Tibial artery (tissue), 4 donors: ENCODE results near the gene SH3BGRL2.

Source experiments
- DNase-seq, 2 donors: peaks; one replicate each; pipeline ENCODE4 v3.0.0-alpha.2; 2019
- H3K27ac ChIP-seq, 2 donors: fragments of 200-600 bp; sonication (generic) in 1 of 2; 1 replicate in 1 of 2; 2 replicates in 1 of 2; pipeline ENCODE4 v1.5.1; 2018 to 2019; ENCODE audit warnings: mild to moderate bottlenecking in 1 of 2
- H3K27me3 ChIP-seq, 2 donors: fragments of 200-600 bp; sonication (generic) in 1 of 2; one replicate each; pipeline versions ENCODE4 v1.5.1 to v1.6.0; 2016 to 2019
- H3K36me3 ChIP-seq, 3 donors: fragments of 200-600 bp; sonication (generic) in 2 of 3; one replicate each; pipeline ENCODE4 v1.5.1; 2016 to 2019; ENCODE audit warnings: mild to moderate bottlenecking in 2 of 3
- H3K4me1 ChIP-seq, 4 donors: fragments of 200-600 bp; sonication (generic) in 2 of 4; 1 replicate in 3 of 4; 2 replicates in 1 of 4; pipeline ENCODE4 v1.5.1; 2016 to 2019
- H3K4me3 ChIP-seq, 2 donors: fragments of 200-600 bp; sonication (generic) in 1 of 2; 1 replicate in 1 of 2; 2 replicates in 1 of 2; pipeline ENCODE4 v1.5.1; 2018 to 2019; ENCODE audit warnings: mild to moderate bottlenecking in 2 of 2
- H3K9me3 ChIP-seq, 3 donors: fragments of 200-600 bp; sonication (generic) in 1 of 3; one replicate each; pipeline ENCODE4 v1.5.1; 2016 to 2019
- CTCF ChIP-seq, 2 experiments: fragments of 200-600 bp in 1 of 2; fragments of 450-650 bp in 1 of 2; IDR thresholded peaks; one replicate each; pipeline ENCODE4 v1.5.1; 2017 to 2019; ENCODE audit warnings: antibody characterized with exemption in 2 of 2, mild to moderate bottlenecking in 1 of 2, moderate library complexity in 1 of 2
- intact Hi-C: fragments of 100-400 bp; cut with DNase I; formaldehyde crosslinking; loops from one replicate; pipeline ENCODE4 v1.15.0; 2023; ENCODE audit warnings: low total_unique reads

The SH3BGRL2 gene

GRCh38 chr6:79710127-79710526 is 79.0 kb downstream of the SH3BGRL2 start:
- intact Hi-C loops: loop anchor here (10.0 kb wide), 1 partner anchor 135 kb away; no protein-coding TSS in a partner anchor

GRCh38 chr6:79711167-79711566 is 80.0 kb downstream of the SH3BGRL2 start:
- no peak for DNase-seq
- Histone ChIP-seq H3K9me3 (no peaks in the 10 kb centered on the region), H3K27ac (no peak overlapping the region), H3K36me3 (no peaks in the 10 kb centered on the region), H3K4me3 (no peak overlapping the region), H3K27me3 (no peaks in the 10 kb centered on the region), H3K4me1 (no peaks in the 10 kb centered on the region)
- TF ChIP-seq CTCF (IDR thresholded peaks at IDR 0.05): no peak
- intact Hi-C loops: loop anchor here (10.0 kb wide), 1 partner anchor 136 kb away; no protein-coding TSS in a partner anchor

More at GRCh38 chr6:79710127-79710526, 79.0 kb downstream of the SH3BGRL2 start:
- Histone ChIP-seq H3K4me3 (no peak overlapping the region), H3K9me3 (no peaks in the 10 kb centered on the region), H3K36me3 (no peaks in the 10 kb centered on the region), H3K27me3 (no peaks in the 10 kb centered on the region), H3K27ac (no peak overlapping the region), H3K4me1 (peaks cover 0 to 5% (median 0%) of the 10 kb centered on the region in 4 donors)
- DNase-seq: no peak
- TF ChIP-seq CTCF (IDR thresholded peaks at IDR 0.05): no peak

- Histone ChIP-seq H3K9me3 (no peaks in the 10 kb centered on the region), H3K27me3 (no peaks in the 10 kb centered on the region), H3K4me1 (no peaks in the 10 kb centered on the region), H3K4me3 (no peak overlapping the region), H3K27ac (no peak overlapping the region), H3K36me3 (no peaks in the 10 kb centered on the region)
- TF ChIP-seq CTCF (IDR thresholded peaks at IDR 0.05): no peak
- no peak for DNase-seq
- intact Hi-C loops: loop anchor here (10.0 kb wide), 1 partner anchor 137 kb away; no protein-coding TSS in a partner anchor
Observed at GRCh38 chr6:79712144-79712543, 81.0 kb downstream of the SH3BGRL2 start.

- intact Hi-C loops: loop anchor here (10.0 kb wide), 1 partner anchor 138 kb away; no protein-coding TSS in a partner anchor
- no peak overlapping the region for H3K27ac ChIP-seq
- no peaks in the 10 kb centered on the region for H3K36me3 ChIP-seq
Observed at GRCh38 chr6:79712616-79713135, 81.5 kb downstream of the SH3BGRL2 start.

GRCh38 chr6:79713701-79714322 is 82.7 kb downstream of the SH3BGRL2 start:
- H3K4me3 ChIP-seq: no peak overlapping the region
- DNase-seq: no peak

More at GRCh38 chr6:79712616-79713135, 81.5 kb downstream of the SH3BGRL2 start:
- no peaks in the 10 kb centered on the region for H3K9me3 ChIP-seq
- no peaks in the 10 kb centered on the region for H3K27me3 ChIP-seq
- no peak for DNase-seq
- no peak for TF ChIP-seq CTCF (IDR thresholded peaks at IDR 0.05)
- no peak overlapping the region for H3K4me3 ChIP-seq
- no peaks in the 10 kb centered on the region for H3K4me1 ChIP-seq

More at GRCh38 chr6:79713701-79714322, 82.7 kb downstream of the SH3BGRL2 start:
- H3K9me3 ChIP-seq: no peaks in the 10 kb centered on the region
- intact Hi-C loops: loop anchor here (10.0 kb wide), 1 partner anchor 139 kb away; no protein-coding TSS in a partner anchor
- H3K27me3 ChIP-seq: no peaks in the 10 kb centered on the region
- H3K27ac ChIP-seq: no peak overlapping the region
- peaks cover 0 to 4% (median 0%) of the 10 kb centered on the region in 4 donors for H3K4me1 ChIP-seq
- peak in 1 of 2 experiments; percentile 52 for TF ChIP-seq CTCF (IDR thresholded peaks at IDR 0.05)
- H3K36me3 ChIP-seq: no peaks in the 10 kb centered on the region
